ENCODE measurements around the gene SPSB3. TPM values are rescaled to one million over a fixed set of nuclear protein-coding genes. Genes with fewer than 3 reads are reported as not detected.

The SPSB3 gene
- total and polyA plus RNA-seq, 4 donors, result 27.7 to 60.5 (median 37.8) TPM

DNA sequence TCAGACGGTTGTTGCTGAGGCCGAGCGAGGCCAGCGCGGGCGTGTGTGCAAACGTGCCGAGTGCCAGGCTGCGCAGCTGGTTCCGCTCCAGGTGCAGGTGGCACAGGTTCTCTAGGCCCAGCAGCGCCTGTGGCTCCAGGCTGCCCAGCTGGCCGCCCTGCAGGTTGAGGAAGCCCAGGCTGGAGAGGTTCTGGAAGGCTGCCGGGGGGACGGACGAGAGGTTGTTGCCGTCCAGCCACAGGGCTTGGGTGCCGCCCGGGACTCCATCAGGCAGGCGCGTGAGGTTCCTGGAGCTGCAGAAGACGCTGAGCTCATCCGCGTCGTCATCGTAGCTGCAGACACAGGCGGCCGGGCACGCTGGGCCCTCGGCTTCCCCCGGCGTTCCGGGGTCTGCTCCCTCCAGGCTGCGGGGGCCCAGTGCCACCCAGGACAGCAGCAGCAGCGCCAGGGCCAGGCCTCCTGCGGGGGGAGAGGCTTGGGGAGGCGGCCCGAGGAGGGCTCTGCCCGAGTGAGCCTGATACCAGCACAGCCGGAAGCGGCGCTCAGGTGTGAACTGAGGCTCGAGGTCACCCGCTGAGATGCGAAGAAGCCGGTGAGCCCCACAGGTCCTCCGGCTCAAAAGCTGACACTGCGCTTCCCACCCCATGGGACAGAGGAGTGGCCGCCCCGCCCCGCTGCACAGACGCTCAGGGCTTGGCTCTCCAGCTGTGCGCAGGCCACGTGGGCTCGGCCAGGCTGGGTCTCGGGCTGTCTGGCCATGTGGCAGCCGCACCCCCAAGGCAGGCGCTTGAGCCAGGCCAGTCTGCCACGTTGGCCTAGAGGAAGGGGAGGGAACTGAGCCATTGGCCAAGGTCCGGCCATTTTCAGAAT, 9.8 kb upstream of the SPSB3 start:
- WGBS, result 56% methylated on average over 59 of the region's 59 CpGs
- Histone ChIP-seq H3K27ac (ENCODE audit: low read depth in 1 of 2, low read length in 2 of 2) (peak overlapping the region; percentile 64 to 76), H3K4me1 (ENCODE audit: control insufficient read depth in 4 of 4, insufficient read depth in 4 of 4, low read length in 3 of 4) (peaks cover 20 to 66% (median 47%) of the 10 kb centered on the region in 4 donors), H3K9me3 (ENCODE audit: control insufficient read depth in 4 of 4, low read length in 3 of 4) (no peaks in the 10 kb centered on the region), H3K27me3 (ENCODE audit: control insufficient read depth in 4 of 4, insufficient read depth in 4 of 4, low read length in 3 of 4) (no peaks in the 10 kb centered on the region), H3K4me3 (ENCODE audit: low read depth in 1 of 3, low read length in 3 of 3) (peak overlapping the region in 1 of 3 donors; percentile 70), H3K9ac (ENCODE audit: low read depth in 1 of 2, low read length in 2 of 2) (peak overlapping the region in 1 of 2 donors; percentile 71), H3K36me3 (ENCODE audit: control insufficient read depth in 4 of 4, insufficient read depth in 3 of 4, low read depth in 1 of 4, low read length in 3 of 4) (peaks cover 0 to 30% (median 4%) of the 10 kb centered on the region in 4 donors)
- TF ChIP-seq, protein P1, sequence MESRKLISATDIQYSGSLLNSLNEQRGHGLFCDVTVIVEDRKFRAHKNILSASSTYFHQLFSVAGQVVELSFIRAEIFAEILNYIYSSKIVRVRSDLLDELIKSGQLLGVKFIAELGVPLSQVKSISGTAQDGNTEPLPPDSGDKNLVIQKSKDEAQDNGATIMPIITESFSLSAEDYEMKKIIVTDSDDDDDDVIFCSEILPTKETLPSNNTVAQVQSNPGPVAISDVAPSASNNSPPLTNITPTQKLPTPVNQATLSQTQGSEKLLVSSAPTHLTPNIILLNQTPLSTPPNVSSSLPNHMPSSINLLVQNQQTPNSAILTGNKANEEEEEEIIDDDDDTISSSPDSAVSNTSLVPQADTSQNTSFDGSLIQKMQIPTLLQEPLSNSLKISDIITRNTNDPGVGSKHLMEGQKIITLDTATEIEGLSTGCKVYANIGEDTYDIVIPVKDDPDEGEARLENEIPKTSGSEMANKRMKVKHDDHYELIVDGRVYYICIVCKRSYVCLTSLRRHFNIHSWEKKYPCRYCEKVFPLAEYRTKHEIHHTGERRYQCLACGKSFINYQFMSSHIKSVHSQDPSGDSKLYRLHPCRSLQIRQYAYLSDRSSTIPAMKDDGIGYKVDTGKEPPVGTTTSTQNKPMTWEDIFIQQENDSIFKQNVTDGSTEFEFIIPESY (IDR thresholded peaks at IDR 0.05), result no peak
- no peak for TF ChIP-seq HNF4A (conservative IDR thresholded peaks at IDR 0.05)
- no peak for TF ChIP-seq JUND (IDR thresholded peaks at IDR 0.05)
- TF ChIP-seq, protein P2, sequence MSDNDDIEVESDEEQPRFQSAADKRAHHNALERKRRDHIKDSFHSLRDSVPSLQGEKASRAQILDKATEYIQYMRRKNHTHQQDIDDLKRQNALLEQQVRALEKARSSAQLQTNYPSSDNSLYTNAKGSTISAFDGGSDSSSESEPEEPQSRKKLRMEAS (IDR thresholded peaks at IDR 0.05), result peak; percentile 85
- no peak for TF ChIP-seq HNF4G (IDR thresholded peaks at IDR 0.05)
- TF ChIP-seq GABPA (IDR thresholded peaks at IDR 0.05 in 1 of 2, conservative IDR thresholded peaks at IDR 0.05 in 1 of 2), result no peak
- TF ChIP-seq, protein P3, sequence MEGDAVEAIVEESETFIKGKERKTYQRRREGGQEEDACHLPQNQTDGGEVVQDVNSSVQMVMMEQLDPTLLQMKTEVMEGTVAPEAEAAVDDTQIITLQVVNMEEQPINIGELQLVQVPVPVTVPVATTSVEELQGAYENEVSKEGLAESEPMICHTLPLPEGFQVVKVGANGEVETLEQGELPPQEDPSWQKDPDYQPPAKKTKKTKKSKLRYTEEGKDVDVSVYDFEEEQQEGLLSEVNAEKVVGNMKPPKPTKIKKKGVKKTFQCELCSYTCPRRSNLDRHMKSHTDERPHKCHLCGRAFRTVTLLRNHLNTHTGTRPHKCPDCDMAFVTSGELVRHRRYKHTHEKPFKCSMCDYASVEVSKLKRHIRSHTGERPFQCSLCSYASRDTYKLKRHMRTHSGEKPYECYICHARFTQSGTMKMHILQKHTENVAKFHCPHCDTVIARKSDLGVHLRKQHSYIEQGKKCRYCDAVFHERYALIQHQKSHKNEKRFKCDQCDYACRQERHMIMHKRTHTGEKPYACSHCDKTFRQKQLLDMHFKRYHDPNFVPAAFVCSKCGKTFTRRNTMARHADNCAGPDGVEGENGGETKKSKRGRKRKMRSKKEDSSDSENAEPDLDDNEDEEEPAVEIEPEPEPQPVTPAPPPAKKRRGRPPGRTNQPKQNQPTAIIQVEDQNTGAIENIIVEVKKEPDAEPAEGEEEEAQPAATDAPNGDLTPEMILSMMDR (IDR thresholded peaks at IDR 0.05; ENCODE audit: low read depth, low read length, missing input control), result peak; percentile 15
- TF ChIP-seq YY1 (IDR thresholded peaks at IDR 0.05), result peak; percentile 67
- no peak for TF ChIP-seq TAF1 (conservative IDR thresholded peaks at IDR 0.05)
- TF ChIP-seq, protein P4, sequence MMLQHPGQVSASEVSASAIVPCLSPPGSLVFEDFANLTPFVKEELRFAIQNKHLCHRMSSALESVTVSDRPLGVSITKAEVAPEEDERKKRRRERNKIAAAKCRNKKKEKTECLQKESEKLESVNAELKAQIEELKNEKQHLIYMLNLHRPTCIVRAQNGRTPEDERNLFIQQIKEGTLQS (IDR thresholded peaks at IDR 0.05), result no peak
- no peak for TF ChIP-seq RAD21 (IDR thresholded peaks at IDR 0.05)
- TF ChIP-seq SP1 (IDR thresholded peaks at IDR 0.05), result no peak
- TF ChIP-seq, protein P5, sequence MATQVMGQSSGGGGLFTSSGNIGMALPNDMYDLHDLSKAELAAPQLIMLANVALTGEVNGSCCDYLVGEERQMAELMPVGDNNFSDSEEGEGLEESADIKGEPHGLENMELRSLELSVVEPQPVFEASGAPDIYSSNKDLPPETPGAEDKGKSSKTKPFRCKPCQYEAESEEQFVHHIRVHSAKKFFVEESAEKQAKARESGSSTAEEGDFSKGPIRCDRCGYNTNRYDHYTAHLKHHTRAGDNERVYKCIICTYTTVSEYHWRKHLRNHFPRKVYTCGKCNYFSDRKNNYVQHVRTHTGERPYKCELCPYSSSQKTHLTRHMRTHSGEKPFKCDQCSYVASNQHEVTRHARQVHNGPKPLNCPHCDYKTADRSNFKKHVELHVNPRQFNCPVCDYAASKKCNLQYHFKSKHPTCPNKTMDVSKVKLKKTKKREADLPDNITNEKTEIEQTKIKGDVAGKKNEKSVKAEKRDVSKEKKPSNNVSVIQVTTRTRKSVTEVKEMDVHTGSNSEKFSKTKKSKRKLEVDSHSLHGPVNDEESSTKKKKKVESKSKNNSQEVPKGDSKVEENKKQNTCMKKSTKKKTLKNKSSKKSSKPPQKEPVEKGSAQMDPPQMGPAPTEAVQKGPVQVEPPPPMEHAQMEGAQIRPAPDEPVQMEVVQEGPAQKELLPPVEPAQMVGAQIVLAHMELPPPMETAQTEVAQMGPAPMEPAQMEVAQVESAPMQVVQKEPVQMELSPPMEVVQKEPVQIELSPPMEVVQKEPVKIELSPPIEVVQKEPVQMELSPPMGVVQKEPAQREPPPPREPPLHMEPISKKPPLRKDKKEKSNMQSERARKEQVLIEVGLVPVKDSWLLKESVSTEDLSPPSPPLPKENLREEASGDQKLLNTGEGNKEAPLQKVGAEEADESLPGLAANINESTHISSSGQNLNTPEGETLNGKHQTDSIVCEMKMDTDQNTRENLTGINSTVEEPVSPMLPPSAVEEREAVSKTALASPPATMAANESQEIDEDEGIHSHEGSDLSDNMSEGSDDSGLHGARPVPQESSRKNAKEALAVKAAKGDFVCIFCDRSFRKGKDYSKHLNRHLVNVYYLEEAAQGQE (IDR thresholded peaks at IDR 0.05), result no peak
- no peak for TF ChIP-seq FOXA1 (IDR thresholded peaks at IDR 0.05)
- TF ChIP-seq RXRA (IDR thresholded peaks at IDR 0.05), result peak in 1 of 2 donors; percentile 9
- no peak for TF ChIP-seq FOXA2 (IDR thresholded peaks at IDR 0.05)
- no peak for TF ChIP-seq EGR1 (IDR thresholded peaks at IDR 0.05; ENCODE audit: low read depth in 2 of 2)
- TF ChIP-seq NR2F2 (IDR thresholded peaks at IDR 0.05), result no peak
- DNase-seq (ENCODE audit: low spot score), result no peak

All from liver (tissue), 9 donors.